ENCODE data around the gene ADK. TPM values are rescaled to one million over a fixed set of nuclear protein-coding genes. Genes with fewer than 3 reads are reported as not detected.

Gene ADK
- total and polyA plus RNA-seq, 2 experiments from 2014 or later = 39.9 to 53.0 TPM

- TF ChIP-seq ZNF462 (CRISPR knock-in tag; IDR thresholded peaks at IDR 0.05) (no peak), CREB1 (CRISPR knock-in tag; IDR thresholded peaks at IDR 0.05; ENCODE audit: low read depth) (no peak), NANOG (IDR thresholded peaks at IDR 0.05; ENCODE audit: borderline replicate concordance) (no peak), ZNF114 (CRISPR knock-in tag; IDR thresholded peaks at IDR 0.05) (no peak)
Measured at GRCh38 chr10:74733612-74734011, 582.6 kb downstream of the ADK start (continued).

- H3K79me2 ChIP-seq (replicated peaks; ENCODE audit: insufficient read depth) = no peaks in the 10 kb centered on the region
- no peak for TF ChIP-seq NANOG (IDR thresholded peaks at IDR 0.05; ENCODE audit: borderline replicate concordance)
- TF ChIP-seq EZH2phosphoT487 (IDR thresholded peaks at IDR 0.05; ENCODE audit: unreplicated experiment) = no peak
- TF ChIP-seq JUNB (IDR thresholded peaks at IDR 0.05; ENCODE audit: unreplicated experiment) = no peak
- TF ChIP-seq CREB1 (CRISPR knock-in tag; IDR thresholded peaks at IDR 0.05; ENCODE audit: low read depth) = no peak
- TF ChIP-seq STAT1 (IDR thresholded peaks at IDR 0.05; ENCODE audit: unreplicated experiment) = no peak
- TF ChIP-seq ETS1 (IDR thresholded peaks at IDR 0.05) = no peak
- no peak for TF ChIP-seq CTCF (conservative IDR thresholded peaks at IDR 0.05; ENCODE audit: low read depth in 2 of 2)
- TF ChIP-seq POLR2AphosphoS5 (IDR thresholded peaks at IDR 0.05; ENCODE audit: low read depth) = no peak
- no peak for TF ChIP-seq ZNF114 (CRISPR knock-in tag; IDR thresholded peaks at IDR 0.05)
Measured at GRCh38 chr10:74736029-74736428, 585.0 kb downstream of the ADK start.

More at GRCh38 chr10:74736029-74736428, 585.0 kb downstream of the ADK start:
- ATAC-seq = no peak
- H3K27ac ChIP-seq (ENCODE audit: low read depth) = no peak overlapping the region
- no peak for DNase-seq (ENCODE audit: low spot score)
- Mint-ChIP-seq H3K4me3 (no peak overlapping the region), H3K27me3 (ENCODE audit: insufficient read depth, low read depth, poor library complexity) (peaks cover 3% of the 10 kb centered on the region), H3K36me3 (ENCODE audit: low read depth) (peaks cover 17% of the 10 kb centered on the region; the same call in 2 of the 3 replicates), H3K9me3 (peaks cover 24% of the 10 kb centered on the region; the same call in 2 of the 3 replicates), H3K27ac (no peak overlapping the region), H3K4me1 (peaks cover 2% of the 10 kb centered on the region; the same call in 2 of the 3 replicates)
- peaks cover 8% of the 10 kb centered on the region for H3K36me3 ChIP-seq (ENCODE audit: insufficient read depth)
- H3K4me1 ChIP-seq (ENCODE audit: insufficient read depth) = peaks cover 2% of the 10 kb centered on the region
- H2AFZ ChIP-seq = no peak overlapping the region
- no peak overlapping the region for H3K4me3 ChIP-seq
- no peaks in the 10 kb centered on the region for H4K20me1 ChIP-seq (replicated peaks; ENCODE audit: insufficient read depth)
- H3K27me3 ChIP-seq (ENCODE audit: insufficient read depth) = no peaks in the 10 kb centered on the region
- H3K4me2 ChIP-seq = no peak overlapping the region
- H3F3A ChIP-seq (replicated peaks; ENCODE audit: low read depth) = no peaks in the 10 kb centered on the region; the same call in 1 of the 2 replicates
- no peaks in the 10 kb centered on the region for H3K9me2 ChIP-seq (ENCODE audit: insufficient read depth)
